ENCODE data around the gene ITGB1. TPM values are rescaled to one million over a fixed set of nuclear protein-coding genes. Genes with fewer than 3 reads are reported as not detected.
"Not testable (repeated sequence)": the region's sequence is repeated elsewhere in the genome, so short reads cannot be mapped to it uniquely, and the experiment has no call there.

Gene ITGB1
- total RNA-seq, 1 donor from 2014 or later = 551 TPM

- ATAC-seq; DNase-seq; intact Hi-C loops (cut with micrococcal nuclease): not testable (repeated sequence)
Observed at GRCh38 chr10:32909970-32910369, 48.1 kb downstream of the ITGB1 start.

GRCh38 chr10:32909456-32909855 is 48.6 kb downstream of the ITGB1 start:
- ATAC-seq (no peak), DNase-seq (no peak)
- intact Hi-C loops (cut with micrococcal nuclease) = no loop called here

DNA sequence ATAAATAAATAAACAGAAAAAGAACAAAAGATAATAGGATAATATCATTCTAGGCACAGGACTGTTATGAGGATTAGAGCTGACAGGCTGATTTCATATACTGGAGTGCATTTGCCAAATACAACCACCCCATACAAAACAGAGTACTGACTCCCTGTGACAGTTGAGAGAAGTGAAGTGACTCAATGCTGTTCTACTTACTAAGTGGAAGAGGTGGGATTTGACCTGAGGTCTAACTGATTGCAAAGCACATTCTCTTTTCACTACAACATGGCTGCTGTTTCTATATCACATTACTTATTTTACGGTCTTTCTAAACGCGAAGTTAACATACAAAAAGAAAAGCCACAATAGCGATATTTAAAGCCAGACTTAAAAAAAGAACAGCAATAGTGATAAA is 51.4 kb downstream of the ITGB1 start:
- DNase-seq (no peak), ATAC-seq (no peak)
- intact Hi-C loops (cut with micrococcal nuclease) = no loop called here

DNA sequence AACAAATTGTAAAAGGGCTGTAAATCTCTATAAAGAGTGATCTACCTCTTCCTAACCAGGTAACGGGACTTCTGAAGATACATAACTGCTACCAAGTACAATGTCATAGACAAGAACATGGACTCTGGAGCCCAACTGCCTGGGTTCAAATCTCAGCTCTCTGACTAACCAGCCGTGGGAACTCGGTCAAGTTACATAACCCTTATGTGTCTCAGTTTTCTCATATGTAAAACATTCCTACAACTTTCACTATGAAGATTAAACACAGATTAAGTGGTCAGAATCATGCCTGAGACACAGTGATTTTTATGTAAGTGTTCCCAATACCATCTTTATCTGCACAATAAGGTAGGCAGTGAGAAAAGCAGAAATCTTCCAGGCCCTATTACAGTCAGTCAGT is 52.6 kb downstream of the ITGB1 start:
- intact Hi-C loops (cut with micrococcal nuclease) = no loop called here
- ATAC-seq (no peak), DNase-seq (no peak)

DNA sequence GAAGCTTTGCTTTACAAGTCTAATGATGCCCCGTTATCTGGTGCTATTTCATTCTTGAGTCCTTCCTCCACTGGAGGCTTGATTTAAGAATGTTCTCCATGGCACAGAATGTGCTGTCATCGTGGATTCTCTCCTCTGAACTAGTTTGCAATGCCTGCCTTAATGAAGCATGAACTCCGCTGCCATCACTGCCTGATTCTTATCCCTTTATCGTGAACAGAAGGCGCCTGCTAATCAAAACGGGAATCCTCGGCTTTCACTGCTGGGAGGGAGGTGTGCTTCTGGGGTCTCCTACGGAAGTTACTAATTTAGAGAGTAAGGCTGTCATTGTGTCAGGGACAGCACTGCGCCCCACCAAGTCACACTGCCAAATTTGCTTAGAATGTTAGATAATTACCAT is 56.2 kb downstream of the ITGB1 start:
- ATAC-seq = no peak
- intact Hi-C loops (cut with micrococcal nuclease) = no loop called here
- no peak for DNase-seq

DNA sequence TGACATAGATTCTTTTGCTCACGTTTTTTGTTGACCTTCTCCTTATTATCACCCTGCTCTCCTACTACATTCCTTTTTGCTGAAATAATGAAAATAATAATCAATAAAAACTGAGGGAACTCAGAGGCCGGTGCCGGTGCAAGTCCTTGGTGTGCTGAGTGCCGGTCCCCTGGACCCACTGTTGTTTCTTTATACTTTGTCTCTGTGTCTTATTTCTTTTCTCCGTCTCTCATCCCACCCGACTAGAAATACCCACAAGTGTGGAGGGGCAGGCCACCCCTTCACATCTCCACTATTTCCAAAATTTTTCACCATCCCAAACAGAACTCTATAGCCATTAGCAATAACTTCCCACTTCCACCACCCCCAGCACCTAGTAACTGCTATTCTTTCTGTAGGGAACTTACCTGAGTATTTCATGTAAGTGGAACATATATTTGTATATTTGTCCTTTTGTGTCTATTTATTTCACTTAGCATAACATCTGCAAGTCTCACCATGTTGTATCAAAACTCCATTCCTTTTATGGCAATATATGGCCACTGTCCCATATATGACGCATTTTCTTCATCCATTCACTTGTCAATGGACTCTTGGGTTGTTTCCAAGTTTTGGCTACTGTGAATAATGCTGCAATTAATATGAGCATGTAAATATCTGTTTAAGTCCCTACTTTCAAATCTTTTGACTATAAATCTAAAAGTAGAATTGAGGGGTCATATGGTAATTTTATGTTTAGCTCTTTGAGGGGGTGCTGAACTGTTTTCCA is 62.6 kb downstream of the ITGB1 start:
- DNase-seq; intact Hi-C loops (cut with micrococcal nuclease): not testable (repeated sequence)

GRCh38 chr10:32893916-32894664 is 63.9 kb downstream of the ITGB1 start:
- DNase-seq (no peak), ATAC-seq (no peak)
- intact Hi-C loops (cut with micrococcal nuclease) = no loop called here

More for the DNA sequence above, 62.6 kb downstream of the ITGB1 start:
- not testable (repeated sequence) for ATAC-seq

- no peak for DNase-seq
- intact Hi-C loops (cut with micrococcal nuclease) = no loop called here
- no peak for ATAC-seq
Observed at GRCh38 chr10:32893434-32893833, 64.6 kb downstream of the ITGB1 start.

DNA sequence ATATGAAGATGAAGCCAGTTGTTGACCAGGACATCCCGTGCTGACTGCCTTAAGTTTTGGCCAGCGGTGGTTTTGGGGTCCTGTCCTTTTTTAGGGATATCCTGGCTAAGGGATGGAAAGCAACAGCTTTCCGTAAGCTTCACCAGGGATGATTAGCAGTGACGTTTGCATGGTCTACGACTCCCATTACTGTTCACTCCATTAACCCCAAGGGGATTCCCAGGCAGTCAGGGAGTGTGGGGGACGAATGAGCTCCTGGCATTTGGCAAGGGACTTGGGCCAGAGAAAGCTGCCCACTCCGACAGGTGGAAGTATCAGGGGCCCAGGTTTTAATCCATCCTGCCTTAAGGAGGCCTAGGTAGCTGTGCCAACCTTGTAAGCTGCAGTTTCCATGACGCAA is 66.8 kb downstream of the ITGB1 start:
- intact Hi-C loops (cut with micrococcal nuclease) = no loop called here
- DNase-seq (no peak), ATAC-seq (no peak)

DNA sequence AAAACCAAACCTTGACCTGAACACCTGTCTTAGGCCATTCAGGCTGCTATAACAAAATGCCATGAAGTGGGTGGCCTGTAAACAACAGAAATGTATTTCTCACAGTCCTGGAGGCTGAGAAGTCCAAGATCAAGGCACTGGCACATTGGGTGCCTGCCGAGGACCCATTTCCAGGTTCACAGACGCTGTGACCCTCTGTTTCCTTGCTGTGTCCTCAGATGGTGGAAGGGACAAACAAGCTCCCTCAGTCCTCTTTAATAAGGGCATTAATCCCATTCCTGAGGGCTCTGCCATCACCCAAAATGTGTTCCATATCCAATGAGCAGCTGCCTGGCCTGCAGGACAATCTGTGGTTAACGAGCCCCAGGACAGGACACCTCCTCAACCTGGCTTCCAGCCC is 67.6 kb downstream of the ITGB1 start:
- intact Hi-C loops (cut with micrococcal nuclease) = no loop called here
- DNase-seq (no peak), ATAC-seq (no peak)

DNA sequence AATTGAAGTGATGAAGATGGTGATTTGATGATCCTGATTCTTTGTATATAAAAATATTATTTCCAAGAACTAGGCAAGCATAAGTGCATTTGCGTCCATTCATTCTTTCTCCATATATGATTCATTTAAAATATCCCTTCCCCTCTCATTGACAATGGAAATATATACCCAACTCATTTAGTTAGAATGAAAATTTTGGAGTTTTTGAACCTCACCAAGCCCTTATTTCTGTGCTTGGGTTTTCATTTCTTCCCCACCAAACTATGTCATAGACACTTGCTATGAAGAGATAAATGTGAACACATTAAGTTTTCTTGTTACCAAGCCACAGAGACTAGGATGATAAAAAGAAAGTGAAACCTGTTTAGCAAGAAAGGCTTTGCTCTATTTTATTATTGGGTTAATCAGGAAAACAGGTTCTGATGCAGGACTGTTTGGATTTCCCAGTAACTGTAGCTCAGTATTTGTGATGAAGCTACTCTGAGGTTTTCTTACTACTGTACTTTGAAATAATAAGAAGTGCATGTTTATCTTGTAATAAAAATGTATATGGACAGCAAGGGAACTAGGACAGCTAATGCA is 68.3 kb downstream of the ITGB1 start:
- DNase-seq (no peak), ATAC-seq (no peak)
- intact Hi-C loops (cut with micrococcal nuclease) = no loop called here

- ATAC-seq (no peak), DNase-seq (no peak)
- intact Hi-C loops (cut with micrococcal nuclease) = no loop called here
Observed at GRCh38 chr10:32888161-32888927, 69.7 kb downstream of the ITGB1 start.

GRCh38 chr10:32887481-32887880 is 70.5 kb downstream of the ITGB1 start:
- intact Hi-C loops (cut with micrococcal nuclease) = no loop called here
- no peak for ATAC-seq
- DNase-seq = no peak

GRCh38 chr10:32882076-32882475 is 76.0 kb downstream of the ITGB1 start:
- intact Hi-C loops (cut with micrococcal nuclease) = no loop called here
- DNase-seq = no peak
- ATAC-seq = no peak

GRCh38 chr10:32878646-32879045 is 79.4 kb downstream of the ITGB1 start:
- ATAC-seq (no peak), DNase-seq (no peak)
- intact Hi-C loops (cut with micrococcal nuclease) = no loop called here

DNA sequence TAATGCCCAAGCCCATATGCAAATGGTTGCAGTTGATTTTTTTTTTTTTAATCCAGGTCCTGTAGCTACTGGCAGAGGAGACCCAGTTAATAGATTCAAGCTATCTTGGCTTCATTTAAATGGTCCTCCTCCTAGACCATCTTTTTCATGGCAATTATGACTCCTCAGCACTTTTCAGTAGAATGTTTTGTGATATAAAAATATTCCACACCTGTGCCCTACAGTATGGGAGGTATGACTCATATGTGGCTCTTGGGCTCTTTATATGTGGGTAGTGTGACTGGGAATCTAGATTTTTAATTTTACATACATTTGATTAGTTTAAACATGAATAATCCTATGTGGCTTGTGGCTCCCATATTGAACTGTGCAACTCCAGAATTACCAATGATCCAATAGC is 80.1 kb downstream of the ITGB1 start:
- intact Hi-C loops (cut with micrococcal nuclease) = no loop called here
- no peak for DNase-seq
- ATAC-seq = no peak

DNA sequence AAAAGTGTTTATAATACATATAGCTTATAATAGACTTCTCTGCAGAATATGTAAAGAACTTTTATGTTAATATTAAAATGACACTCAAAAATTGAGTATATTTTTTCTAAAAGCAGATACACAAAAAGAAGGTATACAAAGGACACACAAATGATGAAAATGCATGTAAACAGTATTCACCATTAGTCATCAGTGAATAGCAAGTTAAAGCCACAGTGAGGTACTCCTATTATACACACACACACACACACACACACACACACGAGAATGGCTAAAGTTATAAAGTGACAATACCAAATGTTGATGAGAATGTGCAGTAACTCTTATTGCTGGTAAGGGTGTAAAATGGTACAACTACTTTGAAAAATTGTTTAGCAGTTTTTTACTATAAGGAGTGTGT is 92.9 kb downstream of the ITGB1 start:
- ATAC-seq = no peak
- intact Hi-C loops (cut with micrococcal nuclease) = no loop called here
- DNase-seq = no peak

DNA sequence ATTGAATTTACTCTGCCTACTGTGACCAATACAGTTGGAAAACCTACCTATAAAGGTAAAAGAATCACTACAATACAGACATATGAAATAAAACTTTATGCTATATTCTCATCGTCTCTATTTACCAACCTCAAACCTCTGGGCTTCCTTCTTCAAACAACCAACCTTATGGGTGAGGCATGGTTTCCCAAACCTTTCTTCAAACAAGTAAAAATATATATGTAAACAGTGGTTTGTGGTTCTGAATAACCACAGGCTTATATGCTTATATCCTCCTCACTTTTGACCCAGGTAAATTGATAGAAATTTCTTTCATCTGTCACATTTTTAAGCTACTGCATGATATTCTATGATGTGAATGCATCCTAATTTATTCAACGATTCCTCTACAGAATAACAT is 103.6 kb downstream of the ITGB1 start:
- no peak for DNase-seq
- intact Hi-C loops (cut with micrococcal nuclease) = no loop called here
- ATAC-seq = no peak

- intact Hi-C loops (cut with micrococcal nuclease) = no loop called here
- no peak for DNase-seq
- ATAC-seq = no peak
Observed at GRCh38 chr10:32851301-32851700, 106.7 kb downstream of the ITGB1 start.
